SK-N-SH treated with all-trans-retinoic acid at 6 μM for 48 hours (cell line): ENCODE results near the gene FBXO45.

Experiments
- ATAC-seq: fragments of 200-7000 bp; cut with Tn5 transposase; 3 replicates; pipeline ENCODE4 v1.9.1; 2020; ENCODE audit warnings: mild to moderate bottlenecking, moderate library complexity
- BACH2 ChIP-seq: fragments of 250-450 bp; sonication (Bioruptor Pico); IDR thresholded peaks from 2 replicates; pipeline ENCODE4 v1.9.0; 2021; ENCODE audit warnings: mild to moderate bottlenecking, borderline replicate concordance
- CSDC2 ChIP-seq: fragments of 250-450 bp; sonication (Bioruptor Pico); IDR thresholded peaks from 2 replicates; pipeline ENCODE4 v1.5.0; 2020; ENCODE audit warnings: mild to moderate bottlenecking, moderate library complexity
- GLIS3 ChIP-seq: fragments of 250-450 bp; sonication (Bioruptor Pico); IDR thresholded peaks from 2 replicates; pipeline ENCODE4 v1.5.0; 2020; ENCODE audit warnings: mild to moderate bottlenecking, moderate library complexity
- OSR1 ChIP-seq: fragments of 250-450 bp; sonication (Bioruptor Pico); IDR thresholded peaks from 2 replicates; pipeline ENCODE4 v1.8.0; 2022; ENCODE audit warnings: moderate library complexity, mild to moderate bottlenecking, inconsistent platforms
- PPARA ChIP-seq: fragments of 250-450 bp; sonication (Bioruptor Pico); IDR thresholded peaks from 2 replicates; pipeline ENCODE4 v1.5.0; 2020; ENCODE audit warnings: mild to moderate bottlenecking, borderline replicate concordance
- SNAI2 ChIP-seq: fragments of 250-450 bp; sonication (Bioruptor Pico); IDR thresholded peaks from 2 replicates; pipeline ENCODE4 v1.5.0; 2020; ENCODE audit warnings: mild to moderate bottlenecking, moderate library complexity
- TCF4 ChIP-seq: fragments of 250-450 bp; sonication (Bioruptor Pico); IDR thresholded peaks from 2 replicates; pipeline ENCODE4 v1.8.0; 2021; ENCODE audit warnings: mild to moderate bottlenecking, moderate library complexity, borderline replicate concordance
- ZC3H10 ChIP-seq: fragments of 250-450 bp; sonication (Bioruptor Pico); IDR thresholded peaks from 2 replicates; pipeline ENCODE4 v1.5.1; 2021; ENCODE audit warnings: mild to moderate bottlenecking, moderate library complexity
- ZFP3 ChIP-seq: fragments of 250-450 bp; sonication (Bioruptor Pico); IDR thresholded peaks from 2 replicates; pipeline ENCODE4 v1.5.0; 2020; ENCODE audit warnings: mild to moderate bottlenecking, moderate library complexity
- ZFP30 ChIP-seq: fragments of 450-650 bp; formaldehyde crosslinking; IDR thresholded peaks from 2 replicates; pipeline ENCODE4 v1.5.0; 2022; ENCODE audit warnings: mild to moderate bottlenecking, moderate library complexity
- ZNF565 ChIP-seq: fragments of 450-650 bp; formaldehyde crosslinking; conservative IDR thresholded peaks from 2 replicates; pipeline ENCODE4 v1.5.0; 2020; ENCODE audit warnings: low read depth, mild to moderate bottlenecking, moderate library complexity
- TF ChIP-seq, protein P1 (sequence below): fragments of 250-450 bp; sonication (Bioruptor Pico); IDR thresholded peaks from 2 replicates; pipeline ENCODE4 v1.8.0; 2020; ENCODE audit warnings: mild to moderate bottlenecking, moderate library complexity, borderline replicate concordance
- TF ChIP-seq, protein P2 (sequence below): fragments of 250-450 bp; sonication (Bioruptor Pico); IDR thresholded peaks from 2 replicates; pipeline ENCODE4 v1.8.0; 2021; ENCODE audit warnings: low read depth, mild to moderate bottlenecking, moderate library complexity, borderline replicate concordance
- TF ChIP-seq, protein P3 (sequence below): fragments of 250-450 bp; sonication (Bioruptor Pico); IDR thresholded peaks from 2 replicates; pipeline ENCODE4 v1.5.0; 2020; ENCODE audit warnings: mild to moderate bottlenecking, moderate library complexity
- TF ChIP-seq, protein P4 (sequence below): fragments of 250-450 bp; sonication (Bioruptor Pico); IDR thresholded peaks from 2 replicates; pipeline ENCODE4 v1.5.1; 2020; ENCODE audit warnings: low read depth, mild to moderate bottlenecking, moderate library complexity

The FBXO45 gene, protein sequence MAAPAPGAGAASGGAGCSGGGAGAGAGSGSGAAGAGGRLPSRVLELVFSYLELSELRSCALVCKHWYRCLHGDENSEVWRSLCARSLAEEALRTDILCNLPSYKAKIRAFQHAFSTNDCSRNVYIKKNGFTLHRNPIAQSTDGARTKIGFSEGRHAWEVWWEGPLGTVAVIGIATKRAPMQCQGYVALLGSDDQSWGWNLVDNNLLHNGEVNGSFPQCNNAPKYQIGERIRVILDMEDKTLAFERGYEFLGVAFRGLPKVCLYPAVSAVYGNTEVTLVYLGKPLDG

DNA sequence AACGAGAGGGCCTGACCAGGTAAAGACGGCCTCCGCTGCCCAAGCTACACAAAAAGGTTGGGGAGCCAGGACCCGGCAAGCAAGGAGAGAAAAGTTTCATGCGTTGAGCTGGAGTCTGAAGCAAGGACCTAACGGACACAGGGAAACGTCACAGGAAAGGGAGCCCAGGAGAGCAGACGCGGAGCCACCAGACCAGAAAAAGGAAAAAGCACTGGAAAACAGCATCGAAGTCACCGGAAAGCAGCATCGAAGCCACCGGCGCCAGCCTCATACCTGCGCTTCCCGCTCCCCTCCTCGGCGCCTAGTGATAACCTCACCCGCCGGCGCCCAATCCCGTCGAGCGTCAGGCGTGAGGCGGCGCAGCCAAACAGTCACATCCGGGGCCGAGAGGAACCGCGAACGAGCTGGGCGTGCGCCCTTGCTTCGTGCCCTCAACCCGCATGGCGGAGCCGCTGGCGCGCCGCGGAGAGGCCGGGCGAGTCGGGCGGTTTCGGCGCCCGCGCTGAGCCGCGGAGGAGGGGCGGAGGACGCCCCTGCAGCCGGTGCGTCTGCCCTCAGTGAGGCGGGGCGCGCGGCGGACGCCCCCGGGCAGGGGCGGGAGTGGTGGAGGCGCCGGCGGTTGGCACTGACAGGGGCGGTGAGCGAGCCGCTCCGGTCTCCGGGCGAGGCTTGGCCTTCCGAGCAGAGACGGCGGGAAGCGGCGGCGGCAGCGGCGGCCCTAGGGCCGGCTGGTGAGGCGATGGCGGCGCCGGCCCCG lies at the start of gene FBXO45, which contains the start of gene WDR53:
TSS of gene FBXO45 (plus strand) at position 415 of the 757 bp plus-strand sequence. CDS start at position 740, 325 bp downstream.
TSS of gene WDR53 (minus strand) at position 309 of the 757 bp plus-strand sequence. CDS start 7,079 bp downstream, outside the sequence.
- TF ChIP-seq, protein P1, sequence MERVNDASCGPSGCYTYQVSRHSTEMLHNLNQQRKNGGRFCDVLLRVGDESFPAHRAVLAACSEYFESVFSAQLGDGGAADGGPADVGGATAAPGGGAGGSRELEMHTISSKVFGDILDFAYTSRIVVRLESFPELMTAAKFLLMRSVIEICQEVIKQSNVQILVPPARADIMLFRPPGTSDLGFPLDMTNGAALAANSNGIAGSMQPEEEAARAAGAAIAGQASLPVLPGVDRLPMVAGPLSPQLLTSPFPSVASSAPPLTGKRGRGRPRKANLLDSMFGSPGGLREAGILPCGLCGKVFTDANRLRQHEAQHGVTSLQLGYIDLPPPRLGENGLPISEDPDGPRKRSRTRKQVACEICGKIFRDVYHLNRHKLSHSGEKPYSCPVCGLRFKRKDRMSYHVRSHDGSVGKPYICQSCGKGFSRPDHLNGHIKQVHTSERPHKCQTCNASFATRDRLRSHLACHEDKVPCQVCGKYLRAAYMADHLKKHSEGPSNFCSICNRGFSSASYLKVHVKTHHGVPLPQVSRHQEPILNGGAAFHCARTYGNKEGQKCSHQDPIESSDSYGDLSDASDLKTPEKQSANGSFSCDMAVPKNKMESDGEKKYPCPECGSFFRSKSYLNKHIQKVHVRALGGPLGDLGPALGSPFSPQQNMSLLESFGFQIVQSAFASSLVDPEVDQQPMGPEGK (CRISPR knock-in tag) = no peak
- no peak for TF ChIP-seq SNAI2 (CRISPR knock-in tag)
- no peak for TF ChIP-seq CSDC2 (CRISPR knock-in tag)
- TF ChIP-seq, protein P2, sequence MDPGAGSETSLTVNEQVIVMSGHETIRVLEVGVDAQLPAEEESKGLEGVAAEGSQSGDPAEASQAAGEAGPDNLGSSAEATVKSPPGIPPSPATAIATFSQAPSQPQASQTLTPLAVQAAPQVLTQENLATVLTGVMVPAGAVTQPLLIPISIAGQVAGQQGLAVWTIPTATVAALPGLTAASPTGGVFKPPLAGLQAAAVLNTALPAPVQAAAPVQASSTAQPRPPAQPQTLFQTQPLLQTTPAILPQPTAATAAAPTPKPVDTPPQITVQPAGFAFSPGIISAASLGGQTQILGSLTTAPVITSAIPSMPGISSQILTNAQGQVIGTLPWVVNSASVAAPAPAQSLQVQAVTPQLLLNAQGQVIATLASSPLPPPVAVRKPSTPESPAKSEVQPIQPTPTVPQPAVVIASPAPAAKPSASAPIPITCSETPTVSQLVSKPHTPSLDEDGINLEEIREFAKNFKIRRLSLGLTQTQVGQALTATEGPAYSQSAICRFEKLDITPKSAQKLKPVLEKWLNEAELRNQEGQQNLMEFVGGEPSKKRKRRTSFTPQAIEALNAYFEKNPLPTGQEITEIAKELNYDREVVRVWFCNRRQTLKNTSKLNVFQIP (CRISPR knock-in tag) = no peak
- TF ChIP-seq, protein P3, sequence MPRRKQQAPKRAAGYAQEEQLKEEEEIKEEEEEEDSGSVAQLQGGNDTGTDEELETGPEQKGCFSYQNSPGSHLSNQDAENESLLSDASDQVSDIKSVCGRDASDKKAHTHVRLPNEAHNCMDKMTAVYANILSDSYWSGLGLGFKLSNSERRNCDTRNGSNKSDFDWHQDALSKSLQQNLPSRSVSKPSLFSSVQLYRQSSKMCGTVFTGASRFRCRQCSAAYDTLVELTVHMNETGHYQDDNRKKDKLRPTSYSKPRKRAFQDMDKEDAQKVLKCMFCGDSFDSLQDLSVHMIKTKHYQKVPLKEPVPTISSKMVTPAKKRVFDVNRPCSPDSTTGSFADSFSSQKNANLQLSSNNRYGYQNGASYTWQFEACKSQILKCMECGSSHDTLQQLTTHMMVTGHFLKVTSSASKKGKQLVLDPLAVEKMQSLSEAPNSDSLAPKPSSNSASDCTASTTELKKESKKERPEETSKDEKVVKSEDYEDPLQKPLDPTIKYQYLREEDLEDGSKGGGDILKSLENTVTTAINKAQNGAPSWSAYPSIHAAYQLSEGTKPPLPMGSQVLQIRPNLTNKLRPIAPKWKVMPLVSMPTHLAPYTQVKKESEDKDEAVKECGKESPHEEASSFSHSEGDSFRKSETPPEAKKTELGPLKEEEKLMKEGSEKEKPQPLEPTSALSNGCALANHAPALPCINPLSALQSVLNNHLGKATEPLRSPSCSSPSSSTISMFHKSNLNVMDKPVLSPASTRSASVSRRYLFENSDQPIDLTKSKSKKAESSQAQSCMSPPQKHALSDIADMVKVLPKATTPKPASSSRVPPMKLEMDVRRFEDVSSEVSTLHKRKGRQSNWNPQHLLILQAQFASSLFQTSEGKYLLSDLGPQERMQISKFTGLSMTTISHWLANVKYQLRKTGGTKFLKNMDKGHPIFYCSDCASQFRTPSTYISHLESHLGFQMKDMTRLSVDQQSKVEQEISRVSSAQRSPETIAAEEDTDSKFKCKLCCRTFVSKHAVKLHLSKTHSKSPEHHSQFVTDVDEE (CRISPR knock-in tag) = no peak
- TF ChIP-seq OSR1 (CRISPR knock-in tag) = no peak
- no peak for TF ChIP-seq PPARA (CRISPR knock-in tag)
- TF ChIP-seq ZFP3 (CRISPR knock-in tag) = no peak
- no peak for TF ChIP-seq ZFP30 (CRISPR knock-in tag)
- no peak for TF ChIP-seq TCF4 (CRISPR knock-in tag)
- peak; percentile 98 for ATAC-seq

DNA sequence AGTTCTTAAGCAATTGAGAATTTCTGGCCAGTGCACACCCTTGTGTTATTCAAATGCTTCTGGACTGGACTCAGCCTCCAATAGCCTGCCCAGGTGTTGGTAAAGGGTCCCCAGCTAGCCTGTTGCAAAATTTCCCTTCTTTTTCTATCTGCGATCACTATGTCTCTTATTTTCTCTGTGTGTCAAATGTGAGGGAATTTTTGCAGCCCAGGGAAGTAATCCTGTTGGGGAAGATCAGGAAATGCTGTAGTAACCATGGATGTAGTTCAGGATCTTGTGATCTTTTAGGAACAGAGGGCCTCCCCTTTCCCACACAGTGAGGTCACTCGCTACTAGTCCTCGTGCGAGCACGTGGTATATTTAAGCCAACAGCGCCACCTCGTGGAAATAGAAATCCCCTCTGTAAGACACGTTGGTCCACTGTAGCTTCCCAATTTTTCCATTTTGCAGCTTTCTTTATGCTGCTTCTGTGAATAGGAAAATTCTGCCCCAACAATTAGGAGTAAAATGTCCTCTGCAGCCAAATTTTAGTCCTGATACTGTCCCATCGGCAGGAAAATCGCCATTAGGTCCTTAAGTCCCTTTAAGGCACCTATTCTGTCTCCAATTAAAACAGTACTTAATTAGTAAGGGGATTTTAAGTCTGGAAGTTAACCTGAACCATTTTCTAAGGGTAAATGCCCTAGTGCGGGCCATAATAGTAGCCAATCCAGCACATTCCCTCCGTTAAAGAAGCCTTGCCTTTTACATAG lies 49.3 kb upstream of the FBXO45 start:
- peak; percentile 91 for ATAC-seq

More for the DNA sequence above, 49.3 kb upstream of the FBXO45 start:
- TF ChIP-seq, protein P4, sequence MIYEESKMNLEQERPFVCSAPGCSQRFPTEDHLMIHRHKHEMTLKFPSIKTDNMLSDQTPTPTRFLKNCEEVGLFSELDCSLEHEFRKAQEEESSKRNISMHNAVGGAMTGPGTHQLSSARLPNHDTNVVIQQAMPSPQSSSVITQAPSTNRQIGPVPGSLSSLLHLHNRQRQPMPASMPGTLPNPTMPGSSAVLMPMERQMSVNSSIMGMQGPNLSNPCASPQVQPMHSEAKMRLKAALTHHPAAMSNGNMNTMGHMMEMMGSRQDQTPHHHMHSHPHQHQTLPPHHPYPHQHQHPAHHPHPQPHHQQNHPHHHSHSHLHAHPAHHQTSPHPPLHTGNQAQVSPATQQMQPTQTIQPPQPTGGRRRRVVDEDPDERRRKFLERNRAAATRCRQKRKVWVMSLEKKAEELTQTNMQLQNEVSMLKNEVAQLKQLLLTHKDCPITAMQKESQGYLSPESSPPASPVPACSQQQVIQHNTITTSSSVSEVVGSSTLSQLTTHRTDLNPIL = no peak
- no peak for TF ChIP-seq GLIS3 (CRISPR knock-in tag)
- no peak for TF ChIP-seq ZC3H10
- no peak for TF ChIP-seq BACH2 (CRISPR knock-in tag)
- TF ChIP-seq, protein P1 (CRISPR knock-in tag) = no peak
- TF ChIP-seq, protein P3 (CRISPR knock-in tag) = no peak
- no peak for TF ChIP-seq ZNF565 (CRISPR knock-in tag)
- no peak for TF ChIP-seq OSR1 (CRISPR knock-in tag)
- TF ChIP-seq SNAI2 (CRISPR knock-in tag) = no peak
- no peak for TF ChIP-seq ZFP30 (CRISPR knock-in tag)
